Sigmoid colon (tissue), 4 donors: Measurements from ENCODE around the gene LASP1.

Experiments
- CTCF ChIP-seq, 4 experiments: fragments of 450-650 bp in 3 of 4; fragments of 200-600 bp in 1 of 4; IDR thresholded peaks; one replicate each; pipeline ENCODE4 v1.5.1; 2016 to 2019; ENCODE audit warnings: antibody characterized with exemption in 4 of 4, mild to moderate bottlenecking in 3 of 4, moderate library complexity in 2 of 4
- EP300 ChIP-seq, 4 donors: sonication (generic); formaldehyde crosslinking; IDR thresholded peaks; one replicate each; pipeline ENCODE4 v1.6.1; 2017; ENCODE audit warnings: antibody characterized with exemption in 4 of 4
- POLR2A ChIP-seq, 2 donors: fragments of 450-650 bp; IDR thresholded peaks; one replicate each; pipeline ENCODE4 v1.6.1; 2016; ENCODE audit warnings: antibody characterized with exemption in 2 of 2, mild to moderate bottlenecking in 2 of 2, moderate library complexity in 2 of 2
- POLR2AphosphoS5 ChIP-seq, 4 donors: sonication (generic); formaldehyde crosslinking; IDR thresholded peaks; one replicate each; pipeline ENCODE4 v1.6.1; 2017; ENCODE audit warnings: antibody characterized with exemption in 4 of 4

GRCh38 chr17:38904892-38905291, 35.0 kb downstream of the LASP1 start:
- TF ChIP-seq CTCF (IDR thresholded peaks at IDR 0.05): no peak
- TF ChIP-seq POLR2AphosphoS5 (IDR thresholded peaks at IDR 0.05): no peak
- no peak for TF ChIP-seq POLR2A (IDR thresholded peaks at IDR 0.05)
- TF ChIP-seq EP300 (IDR thresholded peaks at IDR 0.05): no peak
